Panc1 (cell line): Measurements from ENCODE around the gene ZNF469.

Source experiments
- POLR2AphosphoS5 ChIP-seq: IDR thresholded peaks from 2 replicates; pipeline ENCODE4 v1.6.1; 2012; ENCODE audit warnings: mild to moderate bottlenecking, low read depth, low read length, moderate library complexity
- SIN3A ChIP-seq: IDR thresholded peaks from 2 replicates; pipeline ENCODE4 v1.6.1; 2012; ENCODE audit warnings: low read depth, mild to moderate bottlenecking, low read length, moderate library complexity, borderline replicate concordance; ENCODE audit not compliant: insufficient read depth
- TCF7L2 ChIP-seq: IDR thresholded peaks from 2 replicates; pipeline ENCODE4 v1.6.1; 2011; ENCODE audit warnings: mild to moderate bottlenecking, low read depth, low read length, inconsistent platforms
- TF ChIP-seq, protein P1 (sequence below): fragments of 450-650 bp; IDR thresholded peaks from 2 replicates; pipeline ENCODE4 v1.5.1; 2017; ENCODE audit warnings: mild to moderate bottlenecking
- TF ChIP-seq, protein P2 (sequence below), 2 experiments: IDR thresholded peaks; 2 replicates each; pipeline ENCODE4 v1.6.1; 2011 to 2012; ENCODE audit warnings: low read depth in 2 of 2, control low read depth in 1 of 2, low read length in 1 of 2, mild to moderate bottlenecking in 1 of 2, moderate library complexity in 1 of 2; ENCODE audit not compliant: insufficient read depth in 1 of 2

DNA sequence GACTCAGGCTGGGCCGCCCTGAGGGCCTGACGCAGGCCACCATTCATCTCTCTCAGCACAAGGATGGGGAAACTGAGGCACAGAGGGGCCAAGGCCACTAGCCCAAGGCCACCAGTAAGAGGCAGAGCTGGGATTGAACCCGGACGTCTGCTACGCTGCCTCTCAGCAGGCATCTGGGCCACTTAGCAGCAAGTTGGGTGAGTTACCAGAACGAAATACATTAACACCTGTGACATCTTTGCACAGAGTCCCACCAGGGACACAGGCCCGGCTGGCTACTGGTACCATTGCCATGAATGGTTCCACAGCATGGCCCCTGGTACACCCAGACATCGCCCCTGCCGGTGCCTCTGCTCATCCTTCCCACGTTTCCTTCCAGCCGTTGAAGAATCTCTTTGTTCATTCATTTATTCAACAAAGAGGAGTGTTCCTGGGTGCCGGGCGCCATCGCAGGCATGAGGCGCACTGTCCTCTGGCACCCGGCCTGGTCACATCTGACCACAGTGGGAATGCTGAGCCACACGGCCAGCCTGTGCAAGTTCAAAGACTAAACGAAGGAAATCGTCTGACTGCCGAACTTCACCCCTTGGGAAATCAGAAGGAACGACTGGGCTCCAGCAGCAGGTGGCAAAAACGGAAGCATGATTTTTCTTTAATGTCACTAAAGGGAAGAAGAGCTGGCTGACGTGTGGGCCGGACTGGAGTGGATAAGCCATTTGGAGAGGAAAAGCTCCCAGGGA, 7.4 kb upstream of the ZNF469 start:
- TF ChIP-seq, protein P1, sequence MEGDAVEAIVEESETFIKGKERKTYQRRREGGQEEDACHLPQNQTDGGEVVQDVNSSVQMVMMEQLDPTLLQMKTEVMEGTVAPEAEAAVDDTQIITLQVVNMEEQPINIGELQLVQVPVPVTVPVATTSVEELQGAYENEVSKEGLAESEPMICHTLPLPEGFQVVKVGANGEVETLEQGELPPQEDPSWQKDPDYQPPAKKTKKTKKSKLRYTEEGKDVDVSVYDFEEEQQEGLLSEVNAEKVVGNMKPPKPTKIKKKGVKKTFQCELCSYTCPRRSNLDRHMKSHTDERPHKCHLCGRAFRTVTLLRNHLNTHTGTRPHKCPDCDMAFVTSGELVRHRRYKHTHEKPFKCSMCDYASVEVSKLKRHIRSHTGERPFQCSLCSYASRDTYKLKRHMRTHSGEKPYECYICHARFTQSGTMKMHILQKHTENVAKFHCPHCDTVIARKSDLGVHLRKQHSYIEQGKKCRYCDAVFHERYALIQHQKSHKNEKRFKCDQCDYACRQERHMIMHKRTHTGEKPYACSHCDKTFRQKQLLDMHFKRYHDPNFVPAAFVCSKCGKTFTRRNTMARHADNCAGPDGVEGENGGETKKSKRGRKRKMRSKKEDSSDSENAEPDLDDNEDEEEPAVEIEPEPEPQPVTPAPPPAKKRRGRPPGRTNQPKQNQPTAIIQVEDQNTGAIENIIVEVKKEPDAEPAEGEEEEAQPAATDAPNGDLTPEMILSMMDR = no peak
- TF ChIP-seq, protein P2, sequence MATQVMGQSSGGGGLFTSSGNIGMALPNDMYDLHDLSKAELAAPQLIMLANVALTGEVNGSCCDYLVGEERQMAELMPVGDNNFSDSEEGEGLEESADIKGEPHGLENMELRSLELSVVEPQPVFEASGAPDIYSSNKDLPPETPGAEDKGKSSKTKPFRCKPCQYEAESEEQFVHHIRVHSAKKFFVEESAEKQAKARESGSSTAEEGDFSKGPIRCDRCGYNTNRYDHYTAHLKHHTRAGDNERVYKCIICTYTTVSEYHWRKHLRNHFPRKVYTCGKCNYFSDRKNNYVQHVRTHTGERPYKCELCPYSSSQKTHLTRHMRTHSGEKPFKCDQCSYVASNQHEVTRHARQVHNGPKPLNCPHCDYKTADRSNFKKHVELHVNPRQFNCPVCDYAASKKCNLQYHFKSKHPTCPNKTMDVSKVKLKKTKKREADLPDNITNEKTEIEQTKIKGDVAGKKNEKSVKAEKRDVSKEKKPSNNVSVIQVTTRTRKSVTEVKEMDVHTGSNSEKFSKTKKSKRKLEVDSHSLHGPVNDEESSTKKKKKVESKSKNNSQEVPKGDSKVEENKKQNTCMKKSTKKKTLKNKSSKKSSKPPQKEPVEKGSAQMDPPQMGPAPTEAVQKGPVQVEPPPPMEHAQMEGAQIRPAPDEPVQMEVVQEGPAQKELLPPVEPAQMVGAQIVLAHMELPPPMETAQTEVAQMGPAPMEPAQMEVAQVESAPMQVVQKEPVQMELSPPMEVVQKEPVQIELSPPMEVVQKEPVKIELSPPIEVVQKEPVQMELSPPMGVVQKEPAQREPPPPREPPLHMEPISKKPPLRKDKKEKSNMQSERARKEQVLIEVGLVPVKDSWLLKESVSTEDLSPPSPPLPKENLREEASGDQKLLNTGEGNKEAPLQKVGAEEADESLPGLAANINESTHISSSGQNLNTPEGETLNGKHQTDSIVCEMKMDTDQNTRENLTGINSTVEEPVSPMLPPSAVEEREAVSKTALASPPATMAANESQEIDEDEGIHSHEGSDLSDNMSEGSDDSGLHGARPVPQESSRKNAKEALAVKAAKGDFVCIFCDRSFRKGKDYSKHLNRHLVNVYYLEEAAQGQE (IDR thresholded peaks at IDR 0.05; ENCODE audit: insufficient read depth in 1 of 2, low read depth in 2 of 2, low read length in 1 of 2) = no peak
- TF ChIP-seq SIN3A (no peak), POLR2AphosphoS5 (no peak), TCF7L2 (no peak)
